HG03342 (cell line): ENCODE results near the gene CIDEA.

Source experiments
- ATAC-seq: cut with Tn5 transposase; IDR thresholded peaks from one replicate; pipeline ENCODE4 v1.9.1; 2021; ENCODE audit warnings: mild to moderate bottlenecking, moderate library complexity; ENCODE audit not compliant: unreplicated experiment

Gene CIDEA

GRCh38 chr18:12271376-12272235, 17.4 kb downstream of the CIDEA start:
- ATAC-seq: peak; percentile 90

GRCh38 chr18:12274793-12275192, 20.6 kb downstream of the CIDEA start:
- no peak for ATAC-seq

DNA sequence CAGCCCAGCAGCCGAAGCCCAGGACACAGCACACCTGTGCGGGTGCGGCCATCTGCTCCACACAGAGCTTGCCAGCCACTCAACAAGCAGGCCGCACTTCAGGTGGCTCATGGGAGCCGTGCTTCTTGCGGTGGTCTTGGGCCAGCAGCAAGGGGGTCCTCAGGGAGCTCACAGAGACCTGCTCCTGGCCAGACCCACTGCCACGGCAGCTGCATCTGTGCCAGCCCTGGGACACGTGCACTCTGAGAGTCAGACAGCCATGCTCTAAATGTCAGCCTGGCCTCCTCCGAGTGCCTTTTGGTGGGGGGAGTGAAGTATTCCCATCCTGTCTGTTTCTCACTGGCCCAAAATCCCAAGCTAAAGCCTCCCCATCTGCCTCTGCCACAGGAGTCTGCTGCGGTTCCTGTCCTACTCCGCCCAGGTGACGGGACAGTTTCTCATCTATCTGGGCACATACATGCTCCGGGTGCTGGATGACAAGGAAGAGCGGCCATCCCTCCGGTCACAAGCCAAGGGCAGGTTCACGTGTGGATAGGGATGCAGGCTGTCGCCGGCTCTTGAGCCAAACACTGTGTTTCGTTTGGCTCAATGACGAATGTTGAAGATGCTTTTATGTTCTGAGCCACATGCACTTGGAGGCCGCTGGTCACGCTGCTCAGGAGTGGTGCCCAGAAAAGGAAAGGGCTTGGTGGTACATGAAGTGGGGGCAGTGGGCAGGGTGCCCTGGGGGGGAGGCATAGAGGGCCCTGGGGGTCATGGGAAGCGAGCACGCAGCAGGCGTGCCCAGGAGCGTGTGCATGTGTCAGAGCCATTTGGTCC, 22.8 kb downstream of the CIDEA start:
- ATAC-seq: no peak

DNA sequence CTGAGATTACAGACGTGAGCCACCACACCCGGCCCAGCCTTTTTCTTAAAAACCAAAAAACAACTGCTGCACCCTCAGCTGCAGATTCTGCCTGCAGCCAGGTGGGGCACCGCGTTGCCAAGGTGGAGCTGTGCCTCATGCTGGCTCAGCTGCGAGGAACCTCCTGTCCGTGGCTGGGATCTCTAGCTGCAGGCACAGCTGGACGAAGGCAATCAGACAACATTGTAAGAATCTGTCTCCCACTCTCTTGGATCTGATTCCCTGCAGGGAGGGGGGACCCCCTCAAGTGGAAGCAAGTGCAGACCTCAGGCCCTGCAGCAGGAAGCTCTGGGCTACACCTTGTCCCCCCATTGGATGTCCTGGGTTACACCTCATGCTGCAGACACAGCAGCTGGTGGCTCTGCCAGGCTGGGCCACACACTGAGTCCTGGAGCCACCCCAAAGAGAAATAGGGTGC, 24.1 kb downstream of the CIDEA start:
- no peak for ATAC-seq

DNA sequence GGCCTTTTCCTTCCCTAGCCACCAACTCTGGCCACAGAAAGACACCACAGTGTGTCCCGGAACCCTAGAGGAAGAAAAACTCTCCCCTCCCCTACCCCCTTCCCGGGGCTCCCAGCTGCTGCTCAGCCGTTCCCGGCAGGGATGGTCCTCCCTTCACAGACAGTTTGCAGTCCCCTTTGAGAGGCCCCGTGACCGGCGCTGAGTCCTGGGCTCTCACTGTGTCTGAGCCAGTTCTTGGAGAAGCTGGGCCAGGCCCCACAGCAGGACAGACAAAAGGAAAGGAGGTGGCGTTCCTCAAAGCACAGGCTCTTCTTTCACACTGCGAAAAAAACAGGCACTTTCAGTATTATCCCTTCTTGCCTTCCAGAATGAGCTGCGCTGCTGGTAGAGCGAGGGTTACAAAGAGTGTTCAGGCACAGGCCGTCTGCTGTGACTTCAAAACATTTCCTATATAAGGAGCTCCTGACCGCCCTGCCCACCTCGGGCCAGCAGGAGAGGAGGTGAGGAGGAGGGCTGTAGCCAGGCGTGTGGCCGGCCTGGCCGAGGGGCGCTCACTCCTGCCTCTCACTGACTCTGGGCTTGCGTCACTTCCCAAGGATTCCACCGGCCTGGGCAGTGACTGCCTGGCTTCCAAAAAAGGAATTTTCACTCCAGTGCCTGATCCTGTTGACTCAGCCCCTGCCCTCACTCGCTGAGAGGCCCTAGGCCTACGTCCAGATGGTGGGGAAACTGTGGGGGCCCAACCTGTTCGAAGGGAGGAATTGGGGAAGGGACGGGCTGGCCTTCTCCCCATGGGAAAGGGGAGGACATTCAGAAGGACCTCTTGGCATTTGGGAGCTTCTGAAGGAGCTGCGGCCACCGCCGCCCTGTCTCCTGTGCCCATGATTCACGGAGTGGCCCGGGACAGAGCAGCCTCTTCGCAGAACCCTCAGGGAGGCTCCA, 24.9 kb downstream of the CIDEA start:
- no peak for ATAC-seq

- no peak for ATAC-seq
Observed at GRCh38 chr18:12279781-12280531, 25.8 kb downstream of the CIDEA start.

DNA sequence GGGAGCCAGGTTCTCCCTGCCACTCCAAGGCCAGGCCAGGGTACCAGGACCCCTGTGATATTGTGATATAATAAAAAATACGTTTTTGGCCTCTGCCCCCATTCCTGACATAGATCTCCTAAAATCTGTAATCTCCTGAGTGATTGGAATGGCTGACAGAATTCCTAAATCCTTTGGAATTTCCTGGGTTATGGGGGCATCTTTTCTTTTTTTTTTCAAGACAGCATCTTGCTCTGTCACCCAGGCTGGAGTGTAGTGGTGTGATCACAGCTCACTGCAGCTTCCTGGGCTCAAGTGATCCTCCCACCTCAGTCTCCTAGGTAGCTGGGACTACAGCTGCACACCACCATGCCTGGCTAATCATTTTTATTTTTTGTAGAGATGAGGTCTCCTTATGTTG, 27.7 kb downstream of the CIDEA start:
- no peak for ATAC-seq

DNA sequence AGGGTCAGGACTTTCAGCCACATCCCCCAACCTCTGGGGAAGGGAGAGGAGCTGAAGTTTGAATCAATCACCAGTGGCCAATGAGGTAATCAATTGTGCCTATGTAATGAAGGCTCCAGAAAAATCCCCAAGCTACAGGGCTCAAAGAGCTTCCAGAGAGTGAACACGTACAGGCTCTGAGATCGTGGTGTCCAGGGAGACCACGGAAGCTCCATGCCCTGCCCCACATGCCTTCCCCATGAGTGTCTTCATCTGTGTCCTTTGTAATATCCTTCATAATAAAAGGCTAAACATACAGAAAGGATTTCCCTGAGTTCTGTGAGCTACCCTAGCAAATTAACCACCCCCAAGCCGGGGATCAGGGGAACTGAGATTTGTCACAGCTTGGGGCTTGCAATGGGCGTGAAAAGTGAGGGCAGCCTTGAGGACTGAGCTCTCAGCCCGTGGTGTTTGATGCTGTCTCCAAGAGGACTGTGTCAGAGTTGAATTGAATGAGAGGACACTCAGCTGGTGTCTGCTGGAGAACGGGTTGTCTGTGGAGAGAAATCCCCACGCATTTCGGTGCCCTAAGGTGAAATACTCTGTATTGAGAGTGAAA, 28.4 kb downstream of the CIDEA start:
- ATAC-seq: no peak

GRCh38 chr18:12283256-12283655, 29.1 kb downstream of the CIDEA start:
- ATAC-seq: no peak

GRCh38 chr18:12283666-12284065, 29.5 kb downstream of the CIDEA start:
- ATAC-seq: no peak

- no peak for ATAC-seq
Observed at GRCh38 chr18:12287131-12287681, 33.0 kb downstream of the CIDEA start.

DNA sequence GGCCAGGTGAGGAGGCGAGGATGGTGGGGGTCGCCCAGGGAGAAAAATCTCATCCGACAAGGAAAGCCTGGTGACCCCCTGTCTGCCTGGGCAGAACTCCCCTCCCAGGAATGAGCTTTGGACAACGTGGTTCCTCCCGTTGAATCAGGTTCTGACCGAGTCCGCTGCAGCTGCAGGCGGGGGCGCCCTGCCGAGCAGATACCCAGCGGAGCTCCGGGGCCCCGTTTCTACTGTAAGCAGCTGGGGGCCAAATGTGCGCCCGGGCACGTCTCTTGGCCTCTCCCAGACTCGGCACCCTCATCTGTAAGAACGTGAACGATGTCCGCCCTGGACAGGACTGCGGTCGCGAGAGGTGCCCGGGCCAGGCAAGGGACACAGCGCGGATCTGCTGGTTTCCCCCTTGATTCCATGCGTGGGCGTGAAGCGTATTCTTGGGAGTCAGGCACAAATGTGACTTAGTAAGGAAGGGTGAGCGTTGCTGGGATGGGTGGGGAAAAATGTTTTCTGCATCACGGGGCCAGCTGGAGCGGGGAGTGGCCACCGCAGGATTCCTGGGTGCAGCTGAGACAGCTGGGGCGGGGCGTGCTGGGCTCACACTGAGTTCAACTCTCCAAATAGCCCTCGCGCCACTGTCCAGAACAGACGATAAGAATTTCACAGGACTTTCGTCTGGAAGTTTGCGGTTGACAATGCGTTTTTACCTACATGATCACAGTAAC, 33.7 kb downstream of the CIDEA start:
- no peak for ATAC-seq

- no peak for ATAC-seq
Observed at GRCh38 chr18:12288403-12288755, 34.2 kb downstream of the CIDEA start.

DNA sequence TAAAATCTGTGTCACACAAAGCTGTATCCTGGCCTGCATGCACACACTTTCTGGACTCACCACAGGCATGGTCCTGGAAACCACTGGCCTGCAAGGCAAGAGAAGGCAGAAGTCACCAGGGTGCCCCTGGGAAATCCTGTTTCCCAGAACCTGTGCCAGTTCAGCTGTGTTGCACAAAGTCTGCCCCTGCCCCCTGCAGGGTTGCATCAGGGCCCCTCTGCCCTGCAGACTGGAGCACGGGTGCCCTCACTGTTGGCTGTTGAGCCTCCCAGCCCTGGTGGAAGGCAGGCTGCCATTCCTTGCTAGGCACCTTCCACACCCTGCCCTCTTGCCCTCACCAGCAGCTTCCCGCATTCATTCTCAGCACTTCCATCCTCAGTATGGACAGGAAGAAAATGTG, 35.9 kb downstream of the CIDEA start:
- no peak for ATAC-seq

GRCh38 chr18:12291161-12291560, 37.0 kb downstream of the CIDEA start:
- ATAC-seq: no peak

- no peak for ATAC-seq
Observed at GRCh38 chr18:12291690-12292089, 37.5 kb downstream of the CIDEA start.

GRCh38 chr18:12293831-12294230, 39.7 kb downstream of the CIDEA start:
- ATAC-seq: no peak

GRCh38 chr18:12295389-12296086, 41.4 kb downstream of the CIDEA start:
- no peak for ATAC-seq
